HG03565 (cell line): ENCODE measurements around the gene TEX101.

Source experiments
- ATAC-seq: cut with Tn5 transposase; IDR thresholded peaks from one replicate; pipeline ENCODE4 v1.9.1; 2021; ENCODE audit warnings: mild to moderate bottlenecking, moderate library complexity; ENCODE audit not compliant: unreplicated experiment

The TEX101 gene

DNA sequence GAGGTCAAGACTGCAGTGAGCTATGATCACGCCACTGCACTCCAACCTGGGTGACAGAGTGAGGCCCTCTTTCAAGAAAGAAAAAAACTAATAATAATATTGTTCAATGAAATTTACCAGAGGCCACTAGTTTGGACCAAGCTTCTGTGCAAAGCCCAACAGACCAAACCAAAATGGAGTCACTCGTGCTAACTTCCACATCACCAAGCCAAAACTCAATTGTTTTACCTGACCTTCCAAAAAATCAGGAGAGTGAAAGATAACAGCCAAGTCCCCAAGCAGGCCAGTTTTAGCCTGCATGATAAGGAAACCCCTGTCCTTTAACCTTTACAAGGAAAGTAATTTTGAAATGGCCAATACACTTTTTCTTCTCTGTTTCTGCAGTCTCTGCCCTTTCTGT lies 30.7 kb downstream of the TEX101 start:
- no peak for ATAC-seq

- no peak for ATAC-seq
These were observed 32.2 kb downstream of the TEX101 start for GRCh38 chr19:43446746-43447489.

DNA sequence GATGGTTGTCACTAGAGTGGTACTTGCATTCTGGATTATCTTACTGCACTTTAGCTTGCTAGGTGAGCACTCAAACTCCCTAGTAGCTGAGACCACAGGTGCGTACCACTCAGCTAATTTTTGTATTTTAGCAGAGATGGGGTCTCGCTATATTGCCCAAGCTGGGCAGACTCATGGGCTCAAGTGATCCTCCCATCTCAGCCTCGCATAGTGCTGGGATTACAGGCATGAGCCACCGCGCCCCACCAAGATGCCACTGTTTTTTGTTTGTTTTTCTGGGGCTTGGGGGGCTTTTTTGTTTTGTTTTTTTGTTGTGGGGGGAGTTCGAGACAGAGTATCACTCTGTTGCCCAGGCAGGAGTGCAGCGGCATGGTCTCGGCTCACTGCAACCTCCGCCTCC lies 33.0 kb downstream of the TEX101 start:
- ATAC-seq: no peak

GRCh38 chr19:43450545-43450997 lies 35.9 kb downstream of the TEX101 start:
- no peak for ATAC-seq

GRCh38 chr19:43452582-43452981 lies 37.9 kb downstream of the TEX101 start:
- ATAC-seq: no peak

- ATAC-seq: no peak
These were observed 39.3 kb downstream of the TEX101 start for GRCh38 chr19:43454031-43454430.

- ATAC-seq: no peak
These were observed 40.8 kb downstream of the TEX101 start for GRCh38 chr19:43455321-43456113.

DNA sequence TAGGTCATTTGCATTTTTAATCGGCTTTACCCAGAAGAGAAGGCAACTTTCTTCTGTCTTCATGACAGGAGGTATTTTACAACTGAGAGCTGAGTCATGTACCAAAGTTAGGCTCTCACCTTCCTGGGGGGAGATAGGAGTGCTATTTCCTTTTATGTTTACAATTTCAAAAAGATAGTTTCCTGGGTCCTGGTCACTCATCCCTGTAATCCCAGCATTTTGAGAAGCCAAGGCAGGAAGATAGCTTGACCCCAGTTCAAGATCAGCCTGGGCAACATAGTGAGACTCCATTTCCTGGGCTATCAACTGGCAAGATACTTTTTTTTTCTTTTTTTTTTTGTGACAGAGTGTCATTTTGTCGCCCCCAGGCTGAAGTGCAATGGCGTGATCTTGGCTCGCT lies 43.1 kb downstream of the TEX101 start:
- no peak for ATAC-seq

DNA sequence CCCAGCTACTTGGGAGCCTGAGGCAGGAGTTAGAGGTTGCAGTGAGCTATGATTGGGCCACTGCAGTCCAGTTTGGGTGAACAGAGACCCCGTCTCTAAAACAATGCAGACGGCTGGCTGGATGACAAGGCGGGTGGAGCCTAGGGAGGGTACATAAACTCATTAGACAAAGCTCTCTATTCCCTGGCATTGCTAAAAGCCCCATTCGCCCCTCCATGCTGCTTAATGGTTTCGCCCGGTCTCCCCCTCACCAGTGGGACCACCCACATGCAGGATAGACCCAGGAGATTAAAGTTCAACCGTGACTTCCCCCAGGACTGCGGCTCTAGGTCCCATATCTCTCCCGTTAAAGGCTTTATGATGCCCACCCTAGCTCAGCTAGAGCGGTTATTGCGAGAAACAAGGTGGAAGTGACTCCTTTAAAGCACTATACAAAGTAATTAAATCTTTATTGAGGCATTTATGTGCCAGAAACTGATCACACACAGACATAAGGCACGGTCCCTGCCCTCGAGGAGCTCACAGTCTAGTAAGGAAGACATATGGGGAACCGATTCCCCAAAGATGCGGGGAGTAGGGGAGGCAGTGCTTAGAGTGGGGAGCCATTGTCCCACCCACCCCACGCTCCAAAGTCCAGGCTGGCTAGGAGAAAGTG lies 45.8 kb downstream of the TEX101 start:
- ATAC-seq: no peak

DNA sequence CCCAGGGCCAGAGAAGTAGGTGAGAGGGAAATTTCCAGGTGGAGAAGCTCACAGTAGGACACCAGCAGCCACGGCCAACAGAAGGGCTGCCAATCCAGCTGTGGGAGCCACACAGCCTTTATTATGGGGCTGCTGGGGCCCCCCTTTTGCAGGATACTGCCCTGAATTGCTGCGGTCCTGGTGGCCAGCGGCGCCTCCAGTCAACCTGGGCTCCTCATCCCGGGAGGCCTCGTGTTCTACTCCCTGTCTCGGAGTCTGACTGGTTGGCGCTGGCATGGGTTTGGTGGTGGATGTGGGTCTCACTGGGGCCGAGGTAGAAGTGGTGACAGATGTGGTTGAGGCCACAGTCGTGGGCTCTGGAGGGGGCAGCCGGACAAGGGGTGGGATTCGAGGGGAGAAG lies 46.6 kb downstream of the TEX101 start:
- no peak for ATAC-seq

GRCh38 chr19:43462383-43462782 lies 47.7 kb downstream of the TEX101 start:
- no peak for ATAC-seq

- ATAC-seq: no peak
These were observed 48.2 kb downstream of the TEX101 start for GRCh38 chr19:43462785-43463380.

DNA sequence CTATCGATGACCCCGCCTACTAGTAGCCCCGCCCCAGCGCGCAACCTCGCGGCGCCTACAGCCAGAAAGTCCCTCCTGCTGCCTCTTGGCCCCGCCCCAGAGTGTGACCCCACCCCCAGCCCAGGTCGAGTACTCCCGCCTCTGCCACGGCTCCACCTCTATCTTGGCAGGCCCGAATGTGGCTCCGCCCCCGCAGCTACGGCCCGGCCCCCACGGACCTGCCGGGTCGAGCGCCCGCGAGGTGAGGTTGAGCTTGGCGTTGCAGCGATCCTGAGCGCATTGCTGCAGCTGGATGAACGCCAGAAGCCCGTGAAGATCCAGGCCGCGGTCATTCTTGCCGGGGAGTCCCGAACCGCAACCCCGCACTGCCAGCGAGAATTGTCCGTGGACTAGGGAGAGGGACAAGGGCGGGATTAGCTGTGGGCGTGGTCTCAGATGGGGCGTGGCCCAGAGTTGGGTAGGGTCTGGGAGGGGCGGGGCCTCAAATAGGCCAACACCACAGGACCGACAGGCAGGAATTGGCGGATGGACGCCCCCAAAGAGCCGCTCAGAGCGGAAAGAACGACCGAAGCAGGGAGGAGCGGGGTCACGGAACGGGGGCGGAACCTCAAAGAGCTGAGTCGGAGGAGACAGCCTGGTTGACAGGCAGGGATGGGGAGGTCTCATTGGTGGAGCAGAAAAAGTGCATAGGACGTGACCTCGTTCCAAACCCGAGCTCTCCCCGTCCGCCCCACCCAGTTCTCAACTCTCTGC lies 48.9 kb downstream of the TEX101 start:
- peak; percentile 65 for ATAC-seq

DNA sequence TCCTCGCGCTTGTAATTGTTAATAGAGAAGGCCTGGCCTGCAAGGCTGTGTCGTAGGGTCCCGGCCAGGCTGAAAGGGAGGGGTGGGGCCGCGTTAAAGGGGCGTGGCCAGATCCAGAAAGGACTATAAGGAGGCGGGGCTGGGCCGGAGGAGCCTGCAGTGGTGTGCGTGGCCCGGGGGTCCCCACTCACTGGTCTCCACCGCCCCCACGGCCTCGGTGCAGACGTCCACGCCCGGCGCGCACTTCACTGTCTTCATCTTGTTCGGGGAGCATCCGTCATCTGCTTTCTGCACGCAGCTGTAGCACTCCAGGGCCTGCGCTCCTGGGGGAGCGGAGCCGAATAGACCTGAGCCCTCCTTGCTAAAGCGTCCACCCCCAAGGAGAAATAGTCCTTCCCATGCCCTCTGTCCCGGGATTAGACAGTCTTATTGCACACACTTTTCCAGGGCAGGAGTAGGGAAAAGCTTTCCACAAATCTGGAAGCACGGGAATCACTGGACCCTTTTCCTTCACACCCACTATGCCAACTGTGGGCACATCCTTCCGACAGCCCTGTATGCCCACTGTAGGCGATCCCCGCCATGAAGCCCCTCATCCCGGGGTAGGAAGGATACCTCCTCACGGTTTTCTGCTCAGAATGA lies 49.6 kb downstream of the TEX101 start:
- ATAC-seq: peak; percentile 14

DNA sequence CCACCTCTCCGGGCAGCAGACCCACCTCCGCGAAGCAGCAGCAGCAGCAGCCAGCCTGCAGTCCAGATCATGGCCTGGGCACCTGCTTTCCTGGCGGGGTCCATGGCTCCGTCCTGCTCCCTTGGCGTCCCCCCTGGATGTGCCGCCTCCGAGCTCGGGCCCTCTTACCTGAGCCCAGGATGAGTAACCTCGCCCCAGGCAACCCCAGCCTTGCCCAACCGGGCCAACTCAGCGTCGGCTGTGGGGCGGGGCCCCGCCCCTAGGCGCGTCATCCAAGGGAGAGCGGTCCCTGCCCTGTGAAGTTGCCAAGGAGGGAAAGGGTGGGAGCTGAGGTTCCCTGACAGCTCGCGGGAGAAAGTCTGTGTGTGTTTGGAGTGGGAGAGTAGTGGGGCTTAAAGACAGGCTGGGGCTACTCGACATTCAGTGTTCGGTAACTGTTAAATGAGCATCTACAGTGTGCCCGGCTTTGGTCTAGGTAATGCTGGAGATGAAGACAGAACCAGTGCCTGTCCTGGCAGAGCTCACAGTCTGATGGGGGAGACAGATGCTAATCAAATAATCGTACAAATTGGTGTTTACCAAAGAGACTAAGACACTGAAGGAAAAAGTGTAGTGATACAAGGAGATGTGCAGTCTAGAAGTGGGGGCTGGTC lies 50.9 kb downstream of the TEX101 start, which contains the start of gene LYPD3:
Gene LYPD3 (minus strand): TSS at position 141 of the 653 bp plus-strand sequence. CDS start 37 bp downstream, at position 104.
- ATAC-seq: no peak

- no peak for ATAC-seq
These were observed 52.1 kb downstream of the TEX101 start for GRCh38 chr19:43466793-43467192.

DNA sequence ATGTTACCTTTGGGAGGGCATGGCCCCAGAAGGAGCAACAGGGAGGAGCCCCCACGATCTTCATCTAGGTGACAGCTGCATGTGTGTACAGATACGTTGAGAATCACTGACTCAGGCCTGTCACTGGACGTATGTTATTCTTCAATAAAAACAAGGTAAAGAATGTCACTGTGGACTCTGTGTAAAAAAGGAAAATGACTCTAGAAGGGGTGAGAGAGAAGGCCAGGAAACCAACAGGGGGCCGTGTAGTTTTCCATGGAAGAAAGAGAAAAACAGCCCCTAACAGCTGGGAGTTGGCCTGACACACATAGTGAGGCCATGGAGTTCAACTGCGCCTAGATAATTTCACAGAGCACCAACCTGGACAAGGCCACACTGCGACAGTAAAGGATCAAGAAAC lies 52.6 kb downstream of the TEX101 start:
- no peak for ATAC-seq

DNA sequence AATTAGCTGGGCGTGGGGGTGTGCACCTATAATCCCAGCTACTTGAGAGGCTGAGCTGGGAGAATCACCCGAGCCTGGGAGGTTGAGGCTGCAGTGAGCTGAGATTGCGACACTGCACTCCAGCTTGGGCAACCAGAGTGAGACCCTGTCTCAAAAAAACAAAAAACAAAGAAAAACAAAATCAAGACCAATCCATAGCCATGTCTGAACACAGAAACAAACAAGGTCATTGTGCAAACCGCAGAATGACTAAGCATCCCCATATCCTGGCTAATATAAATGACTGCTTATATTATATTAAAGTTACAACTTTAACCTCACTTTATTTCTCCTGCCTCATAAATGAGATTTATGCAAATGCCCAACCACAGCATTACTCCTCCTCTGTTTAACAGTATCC lies 53.0 kb downstream of the TEX101 start:
- no peak for ATAC-seq
